H1 (cell line): Measurements from ENCODE around the gene ANKRD30A.

ENCODE experiments used
- CTCF ChIP-seq, 3 experiments: IDR thresholded peaks; 1 replicate in 2 of 3; 2 replicates in 1 of 3; pipeline versions ENCODE4 v1.5.1 to v1.6.1; 2011; ENCODE audit warnings: low read length in 3 of 3, mild to moderate bottlenecking in 3 of 3, inconsistent platforms in 2 of 3, low read depth in 1 of 3, moderate library complexity in 1 of 3; ENCODE audit not compliant: insufficient read depth in 1 of 3; ENCODE audit errors: control extremely low read depth in 1 of 3
- ZNF274 ChIP-seq: IDR thresholded peaks from 2 replicates; pipeline ENCODE4 v1.7.0; 2012; ENCODE audit warnings: low read length, borderline replicate concordance; ENCODE audit errors: extremely low read depth

GRCh38 chr10:37240223-37240622, 114.8 kb downstream of the ANKRD30A start:
- no peak for TF ChIP-seq CTCF (IDR thresholded peaks at IDR 0.05; ENCODE audit: control extremely low read depth in 1 of 3, insufficient read depth in 1 of 3, low read depth in 1 of 3, low read length in 3 of 3)
- no peak for TF ChIP-seq ZNF274
